GM18526 (cell line): ENCODE results near the gene RABGAP1L.

ENCODE experiments used
- POLR2A ChIP-seq: IDR thresholded peaks from 3 replicates; pipeline ENCODE4 v1.6.1; 2011; ENCODE audit not compliant: insufficient read length; ENCODE audit errors: extremely low read depth

RABGAP1L gene

DNA sequence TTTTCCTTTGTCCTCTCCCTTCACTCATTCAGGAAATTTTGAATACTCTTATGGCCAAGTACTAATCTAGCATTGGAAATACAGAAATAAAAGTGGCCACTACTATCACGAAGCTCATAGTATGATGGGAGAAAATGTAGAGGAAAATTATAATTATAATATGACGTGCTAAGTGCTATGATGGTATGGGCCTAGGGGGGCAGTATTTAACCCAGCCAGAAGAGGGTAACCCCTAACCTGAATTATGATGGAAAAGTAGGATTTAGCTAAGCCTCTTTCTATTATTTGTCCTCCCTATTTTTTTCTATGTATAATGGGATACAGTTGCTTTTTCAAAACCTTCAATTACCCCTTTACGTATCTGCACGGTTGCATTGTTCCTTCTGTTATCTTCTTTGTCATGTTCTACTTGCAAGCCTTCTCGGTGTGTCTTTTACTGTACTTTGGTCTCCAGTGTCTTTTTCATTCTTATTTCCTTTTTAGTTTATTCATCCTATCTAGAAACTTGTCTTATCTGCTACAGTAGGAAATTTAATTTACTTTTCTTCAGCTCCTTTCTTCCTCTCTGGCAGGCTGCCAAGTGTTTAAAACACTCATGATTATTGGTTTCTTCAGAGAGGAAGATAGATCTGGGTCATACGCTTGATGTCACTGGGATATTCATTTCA is 199.6 kb downstream of the RABGAP1L start:
- TF ChIP-seq POLR2A, result no peak

DNA sequence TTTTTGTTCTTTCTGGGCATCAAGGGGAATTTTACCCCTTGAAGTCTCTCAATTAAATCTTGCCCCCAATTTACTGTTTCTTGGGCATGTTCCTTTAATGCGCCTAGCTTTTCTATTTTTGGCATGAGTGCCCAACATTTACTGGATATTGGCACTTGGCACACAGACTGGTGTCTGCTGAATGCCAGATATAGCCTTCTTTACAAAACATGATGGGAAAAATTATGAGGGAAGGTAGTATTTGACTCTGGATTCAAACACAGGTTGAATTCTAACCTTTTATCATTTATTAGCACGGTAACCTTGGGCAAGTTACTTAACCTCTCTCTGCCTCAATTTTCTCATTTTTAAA is 200.1 kb downstream of the RABGAP1L start:
- no peak for TF ChIP-seq POLR2A

DNA sequence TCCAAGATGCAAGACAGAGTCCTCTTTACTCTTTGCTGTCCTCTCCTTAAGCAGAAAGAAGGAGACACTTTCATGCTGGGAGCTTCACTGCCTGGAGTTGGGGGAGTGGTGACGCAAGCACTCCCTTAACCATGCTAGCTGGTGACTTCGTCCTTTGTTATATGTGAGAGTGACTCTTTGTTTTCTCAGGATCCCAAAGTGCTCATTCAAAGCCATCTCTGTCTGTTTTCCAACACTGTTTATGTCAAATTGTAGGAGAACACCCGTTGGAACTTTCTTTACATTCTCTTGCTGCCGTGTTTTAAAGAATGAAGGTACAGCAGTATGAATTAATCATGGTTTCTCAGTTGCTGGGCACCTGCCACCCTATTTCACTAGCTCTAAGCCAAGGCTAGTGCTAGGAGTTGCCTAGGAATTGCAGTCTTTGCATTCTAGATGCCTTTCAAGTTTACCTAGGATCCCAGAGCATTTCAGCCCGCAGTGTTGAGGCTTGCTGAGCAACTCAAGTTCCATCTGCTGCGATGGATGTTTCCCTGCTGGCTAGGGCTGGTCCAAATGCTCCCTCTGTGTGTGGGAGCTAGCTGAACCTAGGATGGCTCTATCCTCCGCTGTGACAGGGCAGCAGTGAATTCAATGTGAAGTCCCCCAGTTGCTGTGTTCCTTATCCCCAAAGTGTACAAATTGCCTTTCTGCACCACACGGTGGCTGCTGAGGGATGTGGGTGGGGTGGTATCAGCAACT is 205.8 kb downstream of the RABGAP1L start:
- TF ChIP-seq POLR2A, result no peak

DNA sequence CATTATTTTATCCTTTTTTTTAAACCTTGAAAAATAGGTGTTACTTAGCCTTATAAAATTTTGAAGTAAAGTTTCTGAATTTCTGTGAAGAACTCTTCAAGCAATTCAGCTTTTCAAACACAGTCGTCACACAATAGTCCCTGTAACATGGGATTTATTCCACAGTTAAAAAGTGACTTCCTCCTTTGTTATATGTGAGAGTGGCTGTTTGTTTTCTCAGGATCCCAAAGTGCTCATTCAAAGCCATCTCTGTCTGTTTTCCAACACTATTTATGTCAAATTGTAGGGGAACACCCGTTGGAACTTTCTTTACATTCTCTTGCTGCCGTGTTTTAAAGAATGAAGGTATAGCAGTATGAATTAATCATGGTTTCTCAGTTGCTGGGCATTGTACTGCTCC is 207.6 kb downstream of the RABGAP1L start:
- TF ChIP-seq POLR2A, result no peak

DNA sequence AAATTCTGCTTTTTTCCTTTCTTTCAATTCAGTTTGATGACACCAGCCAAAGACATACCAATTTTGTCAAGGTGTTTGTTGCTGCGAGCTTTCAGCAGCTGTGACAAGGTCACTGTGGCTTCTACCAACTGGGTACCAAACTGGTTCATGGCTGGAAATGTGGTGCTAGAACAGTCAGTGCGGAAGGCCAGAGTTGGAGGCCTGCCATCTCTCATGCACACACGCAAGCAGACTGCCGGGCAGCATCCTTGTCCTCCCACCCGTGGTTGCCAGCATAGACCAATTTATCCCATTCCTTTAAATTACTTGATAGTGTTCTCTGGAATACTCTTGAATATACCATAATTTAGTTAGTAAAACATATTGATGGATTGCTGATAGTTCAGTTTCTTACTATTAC is 208.6 kb downstream of the RABGAP1L start:
- TF ChIP-seq POLR2A, result no peak

DNA sequence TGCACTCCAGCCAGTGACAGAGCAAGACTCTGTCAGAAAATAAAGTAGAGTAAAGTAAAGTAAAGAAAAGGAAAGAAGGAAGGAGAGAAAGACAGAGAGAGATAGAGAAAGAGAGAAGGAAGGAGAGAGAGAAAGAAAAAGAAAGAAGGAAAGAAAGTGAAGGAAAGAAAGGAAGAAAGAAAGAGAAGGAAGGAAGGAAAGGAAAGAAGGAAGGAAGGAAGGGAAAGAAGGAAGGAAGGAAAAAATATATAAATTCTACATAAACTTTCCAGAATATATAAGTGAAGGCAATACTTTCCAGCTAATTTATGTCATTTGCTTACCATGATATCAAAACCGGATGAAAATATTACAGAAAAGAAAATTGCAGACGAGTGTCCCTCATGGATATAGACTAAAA is 216.7 kb downstream of the RABGAP1L start:
- TF ChIP-seq POLR2A, result no peak

DNA sequence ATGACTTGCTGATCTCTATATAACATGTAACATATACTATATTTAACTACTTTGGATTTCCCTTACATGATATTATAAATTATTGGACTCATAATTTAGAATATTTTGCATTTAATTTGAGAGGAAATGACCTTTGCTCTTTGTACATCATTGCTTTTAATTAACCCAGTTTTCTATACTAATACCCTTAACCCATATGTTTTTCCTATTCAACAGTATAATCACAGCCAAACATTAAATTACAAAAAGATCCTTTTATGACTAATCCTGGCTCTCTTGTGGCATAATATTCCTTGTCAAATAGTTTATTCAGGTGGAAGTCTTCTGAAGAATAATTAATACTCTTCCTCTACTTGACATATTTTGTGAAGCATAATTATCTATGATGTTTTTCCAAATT is 232.4 kb downstream of the RABGAP1L start:
- no peak for TF ChIP-seq POLR2A

DNA sequence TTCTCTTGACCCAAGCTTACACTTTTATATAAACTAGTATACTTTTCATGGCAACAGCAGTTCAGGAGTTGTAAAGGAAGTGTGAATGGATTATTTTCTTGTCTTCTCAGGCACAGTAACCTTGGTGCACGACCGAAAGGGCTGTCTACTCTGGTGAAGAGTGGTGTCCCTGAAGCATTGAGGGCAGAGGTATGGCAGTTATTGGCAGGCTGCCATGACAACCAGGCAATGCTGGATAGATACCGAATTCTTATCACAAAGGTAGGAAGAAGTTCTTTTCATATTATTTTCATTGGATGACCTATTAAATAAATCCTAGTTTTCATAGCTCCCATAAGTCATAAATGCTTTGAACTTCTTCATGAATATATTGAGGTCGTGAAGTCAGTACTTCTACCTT is 234.6 kb downstream of the RABGAP1L start:
- TF ChIP-seq POLR2A, result no peak

DNA sequence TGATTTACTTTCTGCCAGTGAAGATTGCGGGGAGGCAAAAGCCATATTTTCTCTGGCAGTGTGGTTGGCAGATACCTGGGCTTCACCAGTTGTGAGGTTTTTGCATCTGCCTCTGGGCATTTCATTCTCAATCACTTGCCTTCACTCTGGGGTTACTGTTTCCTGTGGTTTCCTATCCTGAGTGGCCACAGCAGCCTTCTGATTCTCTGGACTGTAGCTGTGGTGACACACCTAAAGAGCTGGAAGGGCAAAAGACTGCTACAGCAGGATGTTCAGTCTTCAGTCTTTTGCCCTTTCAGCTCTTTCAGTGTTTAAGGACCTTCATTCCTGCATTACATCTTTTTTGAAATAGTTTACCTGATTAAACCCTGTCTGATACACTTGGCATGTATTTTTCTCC is 237.9 kb downstream of the RABGAP1L start:
- TF ChIP-seq POLR2A, result no peak

DNA sequence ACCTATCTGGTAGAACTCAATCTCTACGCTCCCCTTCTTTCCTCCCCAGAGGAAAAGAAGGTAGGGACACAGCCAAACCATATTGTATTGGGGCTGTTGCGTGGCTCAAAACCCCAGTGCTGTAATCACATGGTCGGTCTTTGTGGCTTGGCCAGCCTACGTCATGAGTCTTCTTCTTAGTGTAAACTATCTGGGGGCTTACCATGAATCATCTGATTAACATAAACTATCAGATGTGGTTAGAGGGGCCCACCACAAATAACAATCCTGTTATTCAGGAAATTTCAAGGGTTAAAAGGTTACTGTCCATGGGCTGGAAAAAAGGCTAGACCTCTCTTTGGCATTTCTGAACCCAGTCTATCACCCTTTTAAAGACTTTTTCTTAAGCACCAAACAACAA is 238.9 kb downstream of the RABGAP1L start:
- TF ChIP-seq POLR2A, result no peak

DNA sequence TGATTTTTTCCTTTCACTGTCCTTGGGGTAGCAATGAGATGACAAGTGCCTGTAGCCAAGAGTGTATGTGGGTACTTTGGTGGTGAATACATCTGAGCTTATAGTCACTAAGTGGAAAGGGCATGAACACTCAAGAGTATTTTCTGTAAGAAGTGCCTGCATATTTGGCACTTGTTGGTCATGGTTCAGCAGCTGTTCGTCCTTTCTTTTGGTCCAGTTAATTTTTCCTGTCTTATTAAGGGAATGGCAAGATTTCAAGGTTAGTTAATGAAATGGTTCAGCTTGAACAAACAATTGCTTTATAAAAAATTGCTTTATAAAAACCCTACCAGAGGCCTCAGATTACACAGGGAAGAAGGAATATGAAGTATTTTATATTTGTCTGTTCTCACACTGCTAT is 239.9 kb downstream of the RABGAP1L start:
- no peak for TF ChIP-seq POLR2A

DNA sequence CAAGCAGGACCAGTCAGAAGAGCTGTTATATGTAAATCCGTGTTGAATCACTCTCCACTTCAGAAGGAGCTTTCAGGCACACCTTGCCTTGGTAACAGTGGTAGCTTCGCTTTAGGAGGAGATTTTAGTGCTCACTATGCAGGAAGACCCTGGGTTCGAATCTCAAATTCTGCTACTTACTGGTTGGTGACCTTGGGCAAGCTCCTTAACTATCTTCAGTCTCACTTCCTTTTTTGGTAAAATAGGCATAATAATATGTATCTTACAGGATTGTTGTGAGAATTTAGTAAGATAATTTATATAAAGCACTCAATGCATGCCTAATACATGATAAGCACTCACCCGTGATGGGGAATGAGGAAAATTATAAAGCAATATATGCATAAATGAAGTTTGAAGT is 241.8 kb downstream of the RABGAP1L start:
- TF ChIP-seq POLR2A, result no peak

DNA sequence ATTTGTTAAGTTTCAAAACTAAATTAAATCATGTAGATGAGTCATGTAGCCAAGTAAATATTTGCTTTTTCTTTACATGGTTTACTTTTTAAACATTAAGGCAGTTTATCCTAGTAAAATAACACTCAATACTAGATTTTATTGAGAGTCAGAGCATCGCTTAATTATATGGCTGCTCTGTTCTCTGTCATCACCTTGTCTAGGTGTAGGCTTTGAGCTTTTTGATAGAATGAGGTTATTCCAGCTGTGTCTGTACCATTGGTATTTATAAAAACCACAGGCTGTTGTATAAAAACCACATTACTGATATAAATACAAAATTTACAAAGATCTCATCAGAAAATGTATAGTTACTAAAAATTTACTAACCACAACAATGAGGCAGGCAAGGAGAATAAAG is 245.9 kb downstream of the RABGAP1L start:
- no peak for TF ChIP-seq POLR2A

DNA sequence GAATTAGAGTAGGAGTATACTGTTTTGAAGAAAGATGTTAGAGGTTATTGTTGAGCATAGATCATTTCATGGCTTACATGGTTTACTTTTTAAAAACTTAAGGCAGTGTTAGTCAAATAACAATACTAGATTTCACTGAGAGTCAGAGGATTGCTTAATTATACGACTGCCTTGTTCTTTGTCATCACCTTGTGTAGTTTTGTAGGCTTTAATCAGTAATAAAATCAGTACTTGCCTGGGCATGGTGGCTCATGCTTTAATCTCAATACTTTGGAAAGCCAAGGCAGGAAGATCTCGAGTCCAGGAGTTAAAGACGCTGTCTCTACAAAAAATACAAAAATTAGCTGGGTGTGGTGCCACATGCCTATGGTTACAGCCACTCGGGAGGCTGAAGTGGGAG is 247.1 kb downstream of the RABGAP1L start:
- no peak for TF ChIP-seq POLR2A

DNA sequence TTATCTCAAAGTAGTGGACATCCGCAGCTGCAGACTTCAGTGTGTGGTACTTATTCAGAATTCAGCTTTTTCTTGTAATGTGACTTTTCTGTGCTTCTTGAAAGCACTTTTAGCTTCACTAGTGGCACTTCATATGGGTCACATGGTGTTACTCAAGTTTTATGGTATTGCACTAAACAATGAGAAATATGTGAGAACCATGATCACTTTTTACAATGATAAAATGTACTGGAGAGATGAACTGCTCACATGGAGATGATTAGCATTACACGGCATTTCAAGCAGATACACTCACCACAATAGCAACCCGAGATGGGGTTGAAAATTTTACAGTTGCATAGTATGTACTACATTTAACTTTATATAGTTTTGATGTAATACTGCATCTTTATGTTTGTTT is 248.3 kb downstream of the RABGAP1L start:
- TF ChIP-seq POLR2A, result no peak

DNA sequence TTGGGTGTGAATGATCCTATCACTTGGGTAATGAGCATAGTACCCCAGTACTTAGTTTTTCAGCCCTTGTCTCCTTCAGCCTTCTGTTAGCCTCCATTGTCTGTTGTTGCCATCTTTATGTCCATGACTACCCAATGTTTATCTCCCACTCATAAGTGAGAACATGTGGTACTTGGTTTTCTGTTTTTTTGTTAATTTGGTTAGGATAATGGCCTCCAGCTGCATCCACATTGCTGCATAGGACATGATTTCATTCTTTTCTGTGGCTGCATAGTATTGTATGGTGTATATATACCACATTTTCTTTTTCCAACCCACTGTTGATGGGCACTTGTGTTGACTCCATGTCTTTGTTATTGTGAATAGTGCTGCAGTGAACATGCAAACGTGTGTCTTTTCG is 248.8 kb downstream of the RABGAP1L start:
- no peak for TF ChIP-seq POLR2A

DNA sequence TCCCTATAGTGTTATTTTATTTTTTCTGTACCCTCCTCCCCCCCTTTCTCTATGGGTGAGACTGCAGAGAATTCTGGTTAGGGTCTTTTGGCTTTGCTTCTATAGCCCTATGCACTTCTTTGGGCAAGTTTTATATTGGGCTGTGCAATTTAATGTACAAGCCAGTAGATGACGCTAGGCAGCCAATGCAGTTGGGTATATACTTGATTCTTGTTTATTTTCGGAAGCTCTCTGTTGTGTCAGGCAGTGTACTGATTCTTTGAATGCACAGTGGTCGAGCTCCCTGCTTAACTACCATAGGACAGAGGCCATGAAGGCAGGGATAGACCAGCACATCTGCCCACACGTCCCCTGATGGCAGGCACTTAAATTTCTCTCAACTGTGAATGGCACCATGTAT is 254.3 kb downstream of the RABGAP1L start:
- no peak for TF ChIP-seq POLR2A
